Activated T-helper 1 cell treated with anti-CD3 and anti-CD28 coated beads, Interleukin-12 subunit alpha, Interleukin-12 subunit beta, Interleukin-2, Interleukin-4 antibody, amounts not matched to agents 30 ng/mL and 10 ng/mL and 1 ng/mL, durations not matched to agents 14 hours and 24 hours and 36 hours (primary cell): ENCODE results near the gene ARNT2. TPM values are rescaled to one million over a fixed set of nuclear protein-coding genes. Genes with fewer than 3 reads are reported as not detected.

Experiments used
- DNase-seq: peaks from one replicate; pipeline ENCODE4 v3.0.0; 2021; ENCODE audit warnings: low spot score
- H3K27ac Mint-ChIP-seq: one replicate; pipeline ENCODE4 v1.8.0; 2021; ENCODE audit warnings: mild to moderate bottlenecking, mixed read lengths
- H3K27me3 Mint-ChIP-seq: one replicate; pipeline ENCODE4 v1.8.0; 2022; ENCODE audit warnings: mild to moderate bottlenecking, moderate library complexity, mixed read lengths; ENCODE audit not compliant: insufficient read depth
- H3K36me3 Mint-ChIP-seq: one replicate; pipeline ENCODE4 v1.8.0; 2021; ENCODE audit warnings: low read depth, mixed read lengths
- H3K4me1 Mint-ChIP-seq: one replicate; pipeline ENCODE4 v1.8.0; 2021; ENCODE audit warnings: low read depth, mixed read lengths
- H3K4me3 Mint-ChIP-seq: one replicate; pipeline ENCODE4 v1.8.0; 2021; ENCODE audit warnings: mild to moderate bottlenecking, moderate library complexity, mixed read lengths
- H3K9me3 Mint-ChIP-seq: one replicate; pipeline ENCODE4 v1.8.0; 2021; ENCODE audit warnings: mixed read lengths
- intact Hi-C: fragments of 100-400 bp; cut with micrococcal nuclease; formaldehyde crosslinking; loops from one replicate; pipeline ENCODE4 v1.15.1; 2024
- total RNA-seq: library from RNA; stranded (reverse); gene quantifications from 2 replicates; pipeline ENCODE4 v1.2.3, GENCODE V29; 2022

Gene ARNT2
- total RNA-seq, 1 donor from 2014 or later: 0.36 TPM

- H3K4me1 Mint-ChIP-seq: no peaks in the 10 kb centered on the region
These were observed 161.2 kb downstream of the ARNT2 start for GRCh38 chr15:80565398-80565797.

GRCh38 chr15:80565988-80566387, 161.8 kb downstream of the ARNT2 start:
- H3K4me3 Mint-ChIP-seq: no peak overlapping the region
- H3K9me3 Mint-ChIP-seq: no peaks in the 10 kb centered on the region
- peaks cover 11% of the 10 kb centered on the region for H3K27me3 Mint-ChIP-seq
- H3K27ac Mint-ChIP-seq: no peak overlapping the region
- H3K4me1 Mint-ChIP-seq: no peaks in the 10 kb centered on the region
- H3K36me3 Mint-ChIP-seq: no peaks in the 10 kb centered on the region
- intact Hi-C loops: no loop called here
- no peak for DNase-seq

More at GRCh38 chr15:80565398-80565797, 161.2 kb downstream of the ARNT2 start:
- intact Hi-C loops: no loop called here
- Mint-ChIP-seq H3K27ac (no peak overlapping the region), H3K36me3 (no peaks in the 10 kb centered on the region), H3K27me3 (peaks cover 12% of the 10 kb centered on the region), H3K9me3 (no peaks in the 10 kb centered on the region), H3K4me3 (no peak overlapping the region)
- no peak for DNase-seq

DNA sequence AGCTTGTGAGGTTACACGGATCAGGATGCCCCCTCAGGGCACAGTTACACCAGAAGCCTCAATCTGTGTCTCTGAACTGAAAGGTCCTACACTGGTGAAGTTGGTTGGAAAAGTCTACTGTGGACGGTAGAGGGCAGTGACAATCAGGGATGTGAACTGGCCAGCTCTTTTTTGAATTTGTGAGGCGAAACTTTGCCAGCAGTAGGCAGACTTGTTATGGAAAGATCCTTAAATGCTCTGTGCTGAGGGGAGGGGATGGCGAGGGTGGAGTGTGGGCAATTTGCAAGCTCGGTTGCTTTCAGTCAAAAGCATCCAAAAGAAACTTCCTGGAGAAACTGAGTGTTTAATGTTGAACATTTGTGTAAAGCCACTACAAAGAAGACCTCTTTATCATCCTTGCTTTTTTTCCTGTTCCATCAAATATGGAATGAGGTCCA, 163.6 kb downstream of the ARNT2 start:
- no peaks in the 10 kb centered on the region for H3K36me3 Mint-ChIP-seq
- H3K9me3 Mint-ChIP-seq: no peaks in the 10 kb centered on the region
- peaks cover 9% of the 10 kb centered on the region for H3K27me3 Mint-ChIP-seq
- no peak overlapping the region for H3K27ac Mint-ChIP-seq
- intact Hi-C loops: loop anchor here (1.0 kb wide), 2 partner anchors 209 to 403 kb away; no protein-coding TSS in a partner anchor
- H3K4me3 Mint-ChIP-seq: no peak overlapping the region
- H3K4me1 Mint-ChIP-seq: no peaks in the 10 kb centered on the region
- no peak for DNase-seq

DNA sequence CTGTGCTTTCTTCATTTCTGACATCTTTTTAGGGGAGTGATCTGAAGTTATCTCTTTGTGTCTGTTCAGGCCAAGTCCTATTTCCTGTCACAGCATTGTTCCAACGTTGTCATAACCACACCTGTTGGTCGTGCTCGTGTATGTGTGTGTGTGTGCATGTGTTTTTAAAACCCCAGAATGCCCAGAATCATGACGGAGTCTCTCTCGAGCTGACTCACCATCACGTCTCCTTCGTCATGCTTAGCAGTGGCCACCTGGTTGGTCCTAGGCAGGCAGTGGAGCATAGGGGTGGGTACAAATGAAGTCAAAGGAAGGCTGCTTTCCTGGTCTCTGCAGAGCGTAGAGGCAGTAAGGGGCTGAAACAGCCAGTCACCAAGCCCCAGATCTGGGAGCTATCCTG, 164.1 kb downstream of the ARNT2 start:
- intact Hi-C loops: no loop called here
- Mint-ChIP-seq H3K27ac (no peak overlapping the region), H3K4me3 (no peak overlapping the region), H3K27me3 (peaks cover 7% of the 10 kb centered on the region), H3K36me3 (no peaks in the 10 kb centered on the region), H3K4me1 (no peaks in the 10 kb centered on the region), H3K9me3 (no peaks in the 10 kb centered on the region)
- DNase-seq: no peak

DNA sequence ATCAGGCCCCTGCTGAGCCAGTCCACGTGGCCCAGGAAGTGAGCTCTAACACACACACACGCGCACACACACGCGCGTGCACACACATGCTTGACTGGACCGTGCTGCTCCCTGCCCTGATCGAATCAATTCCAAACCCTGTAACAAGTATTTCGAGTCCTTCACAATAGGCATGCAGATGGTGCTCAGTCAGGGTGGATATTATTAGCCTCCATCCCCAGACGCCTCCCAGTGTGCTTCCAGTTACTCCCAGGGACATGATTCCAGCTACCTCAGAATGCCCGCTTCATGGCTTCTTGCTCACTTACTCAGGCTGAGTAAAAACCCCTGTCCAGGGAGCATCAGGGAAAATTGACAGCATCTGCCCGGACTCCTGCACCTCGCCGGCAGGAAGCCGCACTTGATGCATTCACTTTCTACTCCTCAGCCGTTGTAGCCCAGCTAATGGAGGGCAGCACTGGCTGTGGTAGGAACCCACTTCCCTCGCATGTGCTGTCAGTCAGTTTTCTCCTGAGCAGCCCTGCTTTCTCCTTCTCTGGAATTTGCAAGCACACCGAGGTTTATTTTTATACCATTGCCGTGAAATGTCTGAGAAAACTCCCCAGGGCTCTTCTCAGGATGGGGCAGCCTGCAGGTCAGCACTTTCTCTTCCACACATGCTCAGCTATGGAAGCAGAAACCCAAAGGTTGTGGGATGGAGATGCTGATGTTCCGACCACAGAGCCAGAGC, 164.9 kb downstream of the ARNT2 start:
- H3K4me3 Mint-ChIP-seq: no peak overlapping the region
- intact Hi-C loops: no loop called here
- no peaks in the 10 kb centered on the region for H3K9me3 Mint-ChIP-seq
- no peaks in the 10 kb centered on the region for H3K4me1 Mint-ChIP-seq
- H3K27ac Mint-ChIP-seq: no peak overlapping the region
- H3K36me3 Mint-ChIP-seq: no peaks in the 10 kb centered on the region
- DNase-seq: no peak
- H3K27me3 Mint-ChIP-seq: peaks cover 9% of the 10 kb centered on the region

- Mint-ChIP-seq H3K36me3 (no peaks in the 10 kb centered on the region), H3K27me3 (peaks cover 9% of the 10 kb centered on the region), H3K27ac (no peak overlapping the region), H3K4me1 (no peaks in the 10 kb centered on the region), H3K4me3 (no peak overlapping the region), H3K9me3 (no peaks in the 10 kb centered on the region)
- DNase-seq: no peak
- intact Hi-C loops: no loop called here
These were observed 165.5 kb downstream of the ARNT2 start for GRCh38 chr15:80569656-80570055.

DNA sequence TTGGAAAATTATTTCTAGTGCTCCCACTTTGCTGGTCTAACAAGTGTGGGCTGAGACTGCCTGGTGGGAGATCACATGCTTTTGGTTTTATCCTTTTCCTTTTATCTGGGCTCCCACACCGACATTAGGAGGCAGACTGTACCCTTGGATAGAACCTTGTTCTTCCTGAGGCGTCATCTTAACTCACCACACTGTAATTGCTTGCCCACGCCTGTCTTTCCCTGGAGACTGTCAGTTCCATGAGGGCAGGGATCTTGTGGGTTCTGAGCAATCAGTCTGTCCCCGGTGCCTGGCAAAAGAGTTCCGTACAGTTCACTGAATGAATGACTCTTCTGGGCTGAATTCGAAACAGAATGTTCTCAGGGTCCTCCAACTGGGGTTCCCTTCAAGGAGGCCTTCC, 166.4 kb downstream of the ARNT2 start:
- Mint-ChIP-seq H3K36me3 (no peaks in the 10 kb centered on the region), H3K4me1 (no peaks in the 10 kb centered on the region), H3K4me3 (no peak overlapping the region), H3K27ac (no peak overlapping the region), H3K27me3 (peaks cover 7% of the 10 kb centered on the region), H3K9me3 (no peaks in the 10 kb centered on the region)
- intact Hi-C loops: no loop called here
- DNase-seq: no peak

GRCh38 chr15:80572337-80572736, 168.2 kb downstream of the ARNT2 start:
- Mint-ChIP-seq H3K36me3 (no peaks in the 10 kb centered on the region), H3K27ac (no peak overlapping the region), H3K4me1 (no peaks in the 10 kb centered on the region), H3K9me3 (no peaks in the 10 kb centered on the region), H3K4me3 (no peak overlapping the region), H3K27me3 (peaks cover 5% of the 10 kb centered on the region)
- intact Hi-C loops: no loop called here
- DNase-seq: no peak

DNA sequence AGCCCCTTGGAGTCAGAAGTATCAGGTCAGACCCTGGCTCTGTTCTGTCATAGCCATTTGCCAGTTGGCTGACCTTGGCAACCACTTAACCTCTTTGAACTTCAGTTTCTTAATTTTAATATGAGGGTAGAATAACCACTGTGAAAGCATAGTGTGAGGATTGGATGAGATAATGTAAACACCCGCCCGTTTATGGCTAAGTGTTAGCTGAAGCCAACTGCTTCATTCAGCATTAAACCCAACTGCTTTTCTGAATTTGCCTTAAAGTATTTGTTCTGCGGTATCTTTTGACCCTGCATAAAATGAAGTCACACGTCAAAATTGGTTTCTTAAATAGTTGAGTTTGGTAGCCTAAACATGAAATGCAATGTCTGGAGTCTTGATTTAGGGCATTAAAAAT, 169.4 kb downstream of the ARNT2 start:
- intact Hi-C loops: no loop called here
- no peak for DNase-seq
- H3K4me1 Mint-ChIP-seq: no peaks in the 10 kb centered on the region
- no peak overlapping the region for H3K27ac Mint-ChIP-seq
- no peak overlapping the region for H3K4me3 Mint-ChIP-seq
- H3K27me3 Mint-ChIP-seq: peaks cover 5% of the 10 kb centered on the region
- H3K9me3 Mint-ChIP-seq: no peaks in the 10 kb centered on the region
- H3K36me3 Mint-ChIP-seq: no peaks in the 10 kb centered on the region

GRCh38 chr15:80574590-80574989, 170.4 kb downstream of the ARNT2 start:
- no peaks in the 10 kb centered on the region for H3K9me3 Mint-ChIP-seq
- no peak overlapping the region for H3K4me3 Mint-ChIP-seq
- DNase-seq: no peak
- no peaks in the 10 kb centered on the region for H3K4me1 Mint-ChIP-seq
- H3K27me3 Mint-ChIP-seq: peaks cover 5% of the 10 kb centered on the region
- H3K27ac Mint-ChIP-seq: no peak overlapping the region
- intact Hi-C loops: no loop called here
- no peaks in the 10 kb centered on the region for H3K36me3 Mint-ChIP-seq

- Mint-ChIP-seq H3K27ac (no peak overlapping the region), H3K4me3 (no peak overlapping the region), H3K9me3 (no peaks in the 10 kb centered on the region), H3K36me3 (no peaks in the 10 kb centered on the region), H3K27me3 (peaks cover 5% of the 10 kb centered on the region), H3K4me1 (no peaks in the 10 kb centered on the region)
- DNase-seq: no peak
- intact Hi-C loops: no loop called here
These were observed 172.4 kb downstream of the ARNT2 start for GRCh38 chr15:80576519-80577090.

GRCh38 chr15:80577552-80578205, 173.5 kb downstream of the ARNT2 start:
- Mint-ChIP-seq H3K4me3 (no peak overlapping the region), H3K36me3 (no peaks in the 10 kb centered on the region), H3K27me3 (peaks cover 3% of the 10 kb centered on the region), H3K27ac (no peak overlapping the region), H3K9me3 (no peaks in the 10 kb centered on the region), H3K4me1 (no peaks in the 10 kb centered on the region)
- DNase-seq: no peak
- intact Hi-C loops: no loop called here

DNA sequence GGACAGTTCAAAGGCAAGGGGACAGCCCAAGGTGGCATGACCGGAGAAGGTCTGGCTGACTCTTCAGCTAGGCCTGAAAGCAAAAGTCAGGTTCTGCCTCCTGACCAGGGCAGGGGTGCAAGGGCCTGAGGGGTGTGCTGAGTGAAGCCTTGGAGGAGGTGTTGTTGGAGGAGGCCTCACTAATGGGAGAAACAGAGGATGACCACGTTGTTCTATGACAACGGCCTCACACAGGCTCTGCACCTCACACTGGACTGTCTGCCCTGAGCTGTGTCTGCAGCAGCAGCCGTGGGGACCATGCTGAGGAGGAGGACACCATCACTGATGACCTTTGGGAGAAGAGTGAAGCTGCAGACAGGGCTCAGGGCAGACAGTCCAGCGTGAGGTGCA, 174.0 kb downstream of the ARNT2 start:
- DNase-seq: no peak

More for the DNA sequence above, 174.0 kb downstream of the ARNT2 start:
- H3K4me3 Mint-ChIP-seq: no peak overlapping the region
- H3K9me3 Mint-ChIP-seq: no peaks in the 10 kb centered on the region
- peaks cover 3% of the 10 kb centered on the region for H3K27me3 Mint-ChIP-seq
- H3K27ac Mint-ChIP-seq: no peak overlapping the region
- H3K4me1 Mint-ChIP-seq: no peaks in the 10 kb centered on the region
- intact Hi-C loops: no loop called here
- no peaks in the 10 kb centered on the region for H3K36me3 Mint-ChIP-seq
